Stomach smooth muscle (tissue), 2 donors: ENCODE results near the gene ZC3H18.

Experiments
- H3K27ac ChIP-seq: one replicate; pipeline ENCODE4 v1.7.0; 2013; ENCODE audit warnings: mild to moderate bottlenecking, low read length, inconsistent platforms
- H3K27me3 ChIP-seq, 2 donors: one replicate each; pipeline ENCODE4 v1.7.0; 2013; ENCODE audit warnings: low read length in 2 of 2; ENCODE audit not compliant: insufficient read depth in 2 of 2, control insufficient read depth in 1 of 2
- H3K36me3 ChIP-seq, 2 donors: one replicate each; pipeline ENCODE4 v1.7.0; 2013; ENCODE audit warnings: low read length in 2 of 2; ENCODE audit not compliant: control insufficient read depth in 2 of 2, insufficient read depth in 2 of 2
- H3K4me1 ChIP-seq: one replicate; pipeline ENCODE4 v1.7.0; 2013; ENCODE audit warnings: low read length; ENCODE audit not compliant: control insufficient read depth, insufficient read depth
- H3K4me3 ChIP-seq, 2 donors: one replicate each; pipeline ENCODE4 v1.7.0; 2013; ENCODE audit warnings: low read length in 2 of 2
- H3K9ac ChIP-seq, 2 donors: one replicate each; pipeline ENCODE4 v1.7.0; 2013; ENCODE audit warnings: low read length in 2 of 2, mild to moderate bottlenecking in 1 of 2
- H3K9me3 ChIP-seq, 2 donors: one replicate each; pipeline ENCODE4 v1.7.0; 2013; ENCODE audit warnings: low read length in 2 of 2; ENCODE audit not compliant: control insufficient read depth in 2 of 2
- donor health status: healthy.
- donor health status: Pancreatic carcinoma.

Gene ZC3H18

DNA sequence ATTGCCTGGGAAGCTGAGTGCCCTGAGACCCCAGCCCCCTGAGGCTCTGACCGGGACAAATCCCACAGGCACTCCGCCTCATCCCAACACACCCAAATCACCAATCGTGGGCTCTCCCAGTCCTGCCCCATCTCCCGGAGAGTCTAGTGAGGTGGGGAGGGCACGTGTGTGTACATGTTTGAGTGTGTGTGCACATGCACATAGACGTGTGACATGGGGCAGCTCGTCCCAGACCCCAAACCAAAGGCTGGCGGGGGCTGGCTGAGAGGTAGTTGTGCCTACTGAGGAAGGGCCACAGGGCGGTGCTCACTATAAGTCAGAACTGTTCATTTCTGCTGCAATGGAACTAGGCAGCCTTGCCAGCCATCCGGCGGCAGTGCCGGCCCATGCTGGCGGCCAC is 107.5 kb downstream of the ZC3H18 start:
- H3K9me3 ChIP-seq: no peaks in the 10 kb centered on the region
- H3K27ac ChIP-seq: no peak overlapping the region
- H3K36me3 ChIP-seq: peaks cover 0 to 2% of the 10 kb centered on the region in 2 donors
- H3K4me1 ChIP-seq: peaks cover 2% of the 10 kb centered on the region
- no peak overlapping the region for H3K9ac ChIP-seq
- H3K27me3 ChIP-seq: peaks cover 13 to 30% of the 10 kb centered on the region in 2 donors
- no peak overlapping the region for H3K4me3 ChIP-seq

DNA sequence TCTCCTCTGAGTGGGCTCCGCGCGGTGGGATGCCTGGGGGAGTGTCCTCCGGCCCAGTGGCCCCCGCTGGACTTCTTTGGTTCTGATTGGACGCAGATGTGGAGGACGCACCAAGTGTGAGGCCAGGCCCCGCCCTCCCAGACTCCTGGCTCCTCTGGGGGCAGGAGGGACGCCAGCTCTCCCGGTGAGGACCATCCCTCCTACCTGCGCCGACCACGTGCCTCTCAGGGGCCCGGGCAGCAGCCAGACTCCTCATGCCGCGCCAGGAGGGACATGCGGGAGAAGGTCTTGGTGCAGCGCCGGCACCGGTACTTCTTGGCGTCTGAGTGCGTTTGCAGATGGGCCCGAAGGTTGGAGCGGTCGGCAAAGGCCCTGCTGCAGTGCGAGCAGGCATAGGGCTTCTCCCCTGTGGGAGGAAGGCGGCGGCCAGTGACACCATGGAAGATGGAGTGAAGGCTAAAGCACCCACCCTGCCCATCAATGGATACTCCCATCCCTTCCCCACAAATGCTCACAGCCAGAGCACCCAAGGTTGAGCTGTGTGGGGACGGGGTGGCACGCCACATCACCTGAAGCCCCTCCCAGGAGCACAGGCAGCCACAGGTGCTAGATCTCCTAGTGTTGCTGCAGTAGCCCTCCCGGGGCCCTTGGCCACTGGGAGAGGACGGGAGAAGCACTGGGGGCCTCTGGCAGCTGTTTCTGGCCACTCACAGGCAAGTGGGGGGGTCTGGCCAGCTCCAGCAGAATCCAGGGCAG is 108.2 kb downstream of the ZC3H18 start:
- no peaks in the 10 kb centered on the region for H3K9me3 ChIP-seq
- H3K36me3 ChIP-seq: peaks cover 0 to 2% of the 10 kb centered on the region in 2 donors
- no peak overlapping the region for H3K27ac ChIP-seq
- H3K27me3 ChIP-seq: peaks cover 13 to 30% of the 10 kb centered on the region in 2 donors
- H3K9ac ChIP-seq: no peak overlapping the region
- H3K4me1 ChIP-seq: peaks cover 2% of the 10 kb centered on the region
- H3K4me3 ChIP-seq: no peak overlapping the region

DNA sequence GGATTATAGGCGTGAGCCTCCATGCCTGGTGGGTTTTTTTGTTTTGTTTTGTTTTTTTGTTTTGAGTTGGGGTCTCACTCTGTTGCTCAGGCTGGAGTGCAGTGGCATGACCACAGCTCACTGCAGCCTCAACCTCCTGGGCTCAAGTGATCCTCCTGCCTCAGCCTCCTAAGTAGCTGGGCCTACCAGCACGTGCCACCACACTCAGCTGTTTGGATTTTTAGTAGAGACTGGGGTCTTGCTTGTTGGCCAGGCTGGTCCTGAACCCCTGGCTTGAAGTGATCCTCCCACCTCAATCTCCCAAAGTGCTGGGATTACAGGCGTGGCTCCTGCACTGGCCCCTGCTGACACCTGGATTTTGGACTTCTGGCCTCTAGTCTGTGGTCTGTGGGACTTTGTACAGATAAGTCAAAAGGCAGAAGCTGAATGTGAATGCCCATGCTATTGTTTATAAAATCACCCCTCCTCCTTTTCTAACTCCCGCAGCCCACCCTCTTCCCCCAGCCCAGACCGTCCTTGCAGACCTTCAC is 110.4 kb downstream of the ZC3H18 start:
- H3K4me1 ChIP-seq: peaks cover 8% of the 10 kb centered on the region
- no peak overlapping the region for H3K27ac ChIP-seq
- no peak overlapping the region for H3K9ac ChIP-seq
- no peak overlapping the region for H3K4me3 ChIP-seq
- no peaks in the 10 kb centered on the region for H3K9me3 ChIP-seq
- H3K27me3 ChIP-seq: peaks cover 27 to 46% of the 10 kb centered on the region in 2 donors
- no peaks in the 10 kb centered on the region for H3K36me3 ChIP-seq

GRCh38 chr16:88681084-88681680 is 111.0 kb downstream of the ZC3H18 start:
- Histone ChIP-seq H3K9me3 (no peaks in the 10 kb centered on the region), H3K27ac (no peak overlapping the region), H3K36me3 (no peaks in the 10 kb centered on the region), H3K4me1 (peaks cover 10% of the 10 kb centered on the region), H3K4me3 (no peak overlapping the region), H3K27me3 (peaks cover 31 to 51% of the 10 kb centered on the region in 2 donors), H3K9ac (no peak overlapping the region)
